ENCODE measurements around the gene GRIP2.

The GRIP2 gene

GRCh38 chr3:14459787-14460186, 80.4 kb downstream of the GRIP2 start:
- in situ Hi-C loops (cut with MboI; ENCODE audit: low sequenced_read_pairs) = loop anchor here (5.0 kb wide), 1 partner anchor 197 kb away; no protein-coding TSS in a partner anchor

- in situ Hi-C loops (cut with MboI; ENCODE audit: low sequenced_read_pairs) = no loop called here
Observed at GRCh38 chr3:14459384-14459783, 80.8 kb downstream of the GRIP2 start.

GRCh38 chr3:14458434-14459275, 81.5 kb downstream of the GRIP2 start:
- in situ Hi-C loops (cut with MboI; ENCODE audit: low sequenced_read_pairs) = no loop called here

- in situ Hi-C loops (cut with MboI; ENCODE audit: low sequenced_read_pairs) = no loop called here
Observed at GRCh38 chr3:14457999-14458398, 82.1 kb downstream of the GRIP2 start.

- in situ Hi-C loops (cut with MboI; ENCODE audit: low sequenced_read_pairs) = no loop called here
Observed at GRCh38 chr3:14457481-14457880, 82.7 kb downstream of the GRIP2 start.

- in situ Hi-C loops (cut with MboI; ENCODE audit: low sequenced_read_pairs) = no loop called here
Observed at GRCh38 chr3:14456794-14457193, 83.3 kb downstream of the GRIP2 start.

- in situ Hi-C loops (cut with MboI; ENCODE audit: low sequenced_read_pairs) = no loop called here
Observed at GRCh38 chr3:14455571-14456317, 84.4 kb downstream of the GRIP2 start.

GRCh38 chr3:14454639-14455310, 85.4 kb downstream of the GRIP2 start:
- in situ Hi-C loops (cut with MboI; ENCODE audit: low sequenced_read_pairs) = no loop called here

GRCh38 chr3:14453876-14454638, 86.1 kb downstream of the GRIP2 start:
- in situ Hi-C loops (cut with MboI; ENCODE audit: low sequenced_read_pairs) = no loop called here

DNA sequence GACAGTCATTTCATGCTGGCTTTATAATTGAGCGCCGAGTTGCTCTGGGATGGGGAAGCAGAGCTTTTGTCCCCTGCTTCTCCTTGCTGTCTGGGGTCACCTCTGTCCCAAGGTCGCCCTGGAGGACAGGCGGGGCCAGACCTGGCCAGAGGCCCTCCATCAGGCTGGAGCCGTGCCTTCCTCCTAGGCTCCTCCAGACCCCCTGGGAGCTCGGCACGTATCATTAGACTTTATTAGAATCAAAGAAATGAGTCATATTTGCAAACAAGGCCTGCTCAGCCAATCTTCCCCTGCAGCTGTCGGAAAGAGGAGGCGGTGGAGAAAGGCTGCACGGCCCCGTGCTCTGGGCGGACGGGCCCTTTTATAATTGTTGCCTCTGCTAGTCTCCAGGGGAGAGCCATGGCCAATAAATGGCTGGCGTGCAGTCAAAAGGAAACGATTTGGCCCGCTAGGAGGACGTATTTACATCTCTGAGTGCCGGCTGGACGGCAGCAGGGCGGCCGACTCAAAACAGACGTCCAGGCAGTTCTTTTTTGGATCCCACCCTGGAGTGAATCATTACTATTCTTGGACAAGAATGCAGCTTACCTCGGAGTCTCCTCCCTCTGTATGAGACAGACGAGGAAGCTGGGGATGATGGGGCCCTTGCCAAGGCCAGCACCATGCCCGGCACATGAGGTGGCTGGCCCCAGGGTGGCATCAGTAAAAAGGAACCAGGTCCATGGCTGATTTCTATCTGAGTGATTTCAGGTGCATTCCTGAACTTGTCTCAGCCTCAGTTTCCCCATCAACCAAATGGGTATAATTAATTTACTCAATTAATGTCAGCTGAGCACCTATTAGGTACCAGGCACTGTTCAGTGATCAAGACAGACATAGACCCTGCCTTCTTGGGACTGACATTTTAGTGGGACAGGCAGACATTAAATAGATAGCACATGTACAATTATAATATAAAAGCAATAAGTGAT, 87.1 kb downstream of the GRIP2 start:
- in situ Hi-C loops (cut with MboI; ENCODE audit: low sequenced_read_pairs) = no loop called here

DNA sequence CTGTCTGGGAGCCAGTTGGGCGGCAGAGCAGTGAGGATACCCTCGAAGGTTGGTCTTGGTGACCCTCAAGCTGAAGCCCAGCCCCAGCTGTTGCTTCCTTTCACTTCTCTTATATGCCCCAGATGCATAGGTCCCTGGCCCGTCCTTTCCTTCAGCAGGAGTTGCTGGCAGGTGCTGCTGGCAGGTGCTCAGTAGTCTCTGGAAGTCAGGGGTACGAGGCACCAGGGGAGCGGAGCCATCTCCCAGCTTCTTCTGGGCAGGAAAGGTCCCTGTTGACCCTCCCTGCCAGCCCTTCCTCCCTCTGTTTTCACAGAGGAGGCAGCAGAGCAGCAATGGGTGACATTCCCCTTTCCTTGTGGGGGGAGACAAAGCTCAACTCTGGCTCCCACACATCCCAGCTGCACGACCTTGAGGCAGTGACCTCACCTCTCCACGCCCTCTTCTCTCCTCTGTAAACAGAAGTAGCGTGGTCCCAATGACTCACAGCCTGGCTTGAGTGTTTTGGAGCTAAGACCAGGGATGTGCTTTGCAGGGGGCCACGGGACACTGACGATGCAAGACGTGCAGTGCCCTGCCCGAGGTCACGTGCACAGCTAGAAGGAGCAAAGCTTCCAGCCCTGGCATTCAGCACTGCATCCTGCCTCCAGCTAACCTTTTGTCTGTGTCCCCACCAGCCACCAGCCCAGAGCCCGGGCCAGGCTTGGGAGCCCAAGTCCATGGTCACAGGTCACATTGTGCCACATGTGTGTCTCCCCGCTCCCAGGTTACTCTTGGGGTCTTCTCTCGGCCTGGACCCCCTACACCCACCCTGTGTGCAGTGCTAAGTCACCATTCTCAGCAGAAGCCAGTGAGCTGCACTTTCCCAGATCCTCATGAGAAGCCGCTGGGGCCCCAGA, 88.0 kb downstream of the GRIP2 start:
- in situ Hi-C loops (cut with MboI; ENCODE audit: low sequenced_read_pairs) = no loop called here

GRCh38 chr3:14450922-14451606, 89.1 kb downstream of the GRIP2 start:
- in situ Hi-C loops (cut with MboI; ENCODE audit: low sequenced_read_pairs) = no loop called here

DNA sequence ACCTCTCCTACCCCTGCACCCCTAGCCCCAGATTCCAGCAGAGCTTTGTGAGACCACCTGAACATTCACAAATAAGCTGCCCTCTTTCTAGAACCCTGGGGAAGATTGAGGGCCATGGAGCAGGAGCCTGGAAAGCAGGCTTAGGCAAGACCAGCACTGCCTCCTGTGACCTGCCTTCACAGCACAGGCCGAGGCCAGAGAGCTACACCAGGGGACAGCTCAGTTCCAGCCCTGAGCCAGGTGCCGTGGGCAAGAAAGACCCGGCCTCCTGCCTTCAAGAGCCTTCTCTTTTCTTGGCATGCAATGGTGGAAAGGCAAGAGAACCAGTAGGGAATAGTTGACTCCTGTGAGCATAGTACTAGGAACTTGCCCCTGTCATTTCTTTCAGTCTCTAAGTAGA, 89.6 kb downstream of the GRIP2 start:
- in situ Hi-C loops (cut with MboI; ENCODE audit: low sequenced_read_pairs) = no loop called here

GRCh38 chr3:14448756-14449727, 91.1 kb downstream of the GRIP2 start:
- in situ Hi-C loops (cut with MboI; ENCODE audit: low sequenced_read_pairs) = no loop called here

- in situ Hi-C loops (cut with MboI; ENCODE audit: low sequenced_read_pairs) = no loop called here
Observed at GRCh38 chr3:14448063-14448462, 92.1 kb downstream of the GRIP2 start.

- in situ Hi-C loops (cut with MboI; ENCODE audit: low sequenced_read_pairs) = no loop called here
Observed at GRCh38 chr3:14446988-14447570, 93.1 kb downstream of the GRIP2 start.

GRCh38 chr3:14445773-14446172, 94.4 kb downstream of the GRIP2 start:
- in situ Hi-C loops (cut with MboI; ENCODE audit: low sequenced_read_pairs) = no loop called here

Measured in HL-60/S4 (cell line).